HG02763 (cell line): ENCODE measurements around the gene PCDHGA4.
"Not testable (repeated sequence)": the region's sequence is repeated elsewhere in the genome, so short reads cannot be mapped to it uniquely, and the experiment has no call there.

Experiments
- ATAC-seq: cut with Tn5 transposase; IDR thresholded peaks from one replicate; pipeline ENCODE4 v1.9.1; 2021; ENCODE audit warnings: mild to moderate bottlenecking, moderate library complexity; ENCODE audit not compliant: unreplicated experiment

The PCDHGA4 gene

GRCh38 chr5:141346017-141346416 is 8.8 kb upstream of the PCDHGA4 start:
- ATAC-seq, result not testable (repeated sequence)

GRCh38 chr5:141349917-141350619 is 4.8 kb upstream of the PCDHGA4 start, which contains the start of gene PCDHGB1:
Gene PCDHGB1, plus strand, starts transcription at chr5:141350099. Its CDS starts 162 bp downstream, at chr5:141350261.
- ATAC-seq, result no peak

- no peak for ATAC-seq
Measured at GRCh38 chr5:141351591-141351990, 3.2 kb upstream of the PCDHGA4 start.

- ATAC-seq, result no peak
Measured at GRCh38 chr5:141355641-141356040, 820 bp downstream of the PCDHGA4 start.

- ATAC-seq, result no peak
Measured at GRCh38 chr5:141356133-141356532, 1.3 kb downstream of the PCDHGA4 start.

- no peak for ATAC-seq
Measured at GRCh38 chr5:141356950-141357349, 2.1 kb downstream of the PCDHGA4 start.

GRCh38 chr5:141359790-141360426 is 5.1 kb downstream of the PCDHGA4 start, which contains the start of gene PCDHGB2:
Gene PCDHGB2, plus strand, starts transcription at chr5:141359994. Its CDS starts 142 bp downstream, at chr5:141360136.
- ATAC-seq, result no peak

GRCh38 chr5:141360685-141361084 is 5.9 kb downstream of the PCDHGA4 start:
- ATAC-seq, result no peak

GRCh38 chr5:141362719-141363118 is 7.9 kb downstream of the PCDHGA4 start:
- ATAC-seq, result no peak

- ATAC-seq, result no peak
Measured at GRCh38 chr5:141363952-141364660, 9.3 kb downstream of the PCDHGA4 start, which contains the start of gene PCDHGA5. Gene PCDHGA5, plus strand, starts transcription at chr5:141364162. Its CDS starts 169 bp downstream, at chr5:141364331.

GRCh38 chr5:141366016-141366896 is 11.4 kb downstream of the PCDHGA4 start:
- no peak for ATAC-seq

- peak; percentile 84 for ATAC-seq
Measured at GRCh38 chr5:141369994-141370848, 15.4 kb downstream of the PCDHGA4 start, which contains the start of gene PCDHGB3. Gene PCDHGB3, plus strand, starts transcription at chr5:141370242. Its CDS starts 153 bp downstream, at chr5:141370395.

GRCh38 chr5:141371572-141372475 is 17.0 kb downstream of the PCDHGA4 start:
- ATAC-seq, result no peak

GRCh38 chr5:141373673-141374317 is 19.0 kb downstream of the PCDHGA4 start, which contains the start of gene PCDHGA6:
Gene PCDHGA6, plus strand, starts transcription at chr5:141373891. Its CDS starts 193 bp downstream, at chr5:141374084.
- no peak for ATAC-seq

- ATAC-seq, result no peak
Measured at GRCh38 chr5:141374627-141375026, 19.8 kb downstream of the PCDHGA4 start.

GRCh38 chr5:141375444-141376155 is 20.8 kb downstream of the PCDHGA4 start:
- not testable (repeated sequence) for ATAC-seq
